Left ventricle myocardium inferior (tissue), 1 donor: ENCODE results near the gene TAS1R2. TPM values are rescaled to one million over a fixed set of nuclear protein-coding genes. Genes with fewer than 3 reads are reported as not detected.

ENCODE experiments used
- DNase-seq: peaks from one replicate; pipeline ENCODE4 v3.0.0-alpha.2; 2020
- H3K27ac ChIP-seq: fragments of 200-600 bp; replicated peaks from 2 replicates; pipeline ENCODE4 v1.8.0; 2021
- H3K27me3 ChIP-seq: fragments of 200-600 bp; 2 replicates; pipeline ENCODE4 v1.8.0; 2021; ENCODE audit warnings: low read depth
- H3K36me3 ChIP-seq: fragments of 200-600 bp; 2 replicates; pipeline ENCODE4 v1.8.0; 2021
- H3K4me1 ChIP-seq: fragments of 200-600 bp; 2 replicates; pipeline ENCODE4 v1.8.0; 2021
- H3K4me3 ChIP-seq: fragments of 200-600 bp; 2 replicates; pipeline ENCODE4 v1.8.0; 2021; ENCODE audit warnings: mild to moderate bottlenecking, moderate library complexity
- H3K9me3 ChIP-seq: fragments of 200-600 bp; replicated peaks from 2 replicates; pipeline ENCODE4 v1.8.0; 2021
- CTCF ChIP-seq: fragments of 200-600 bp; IDR thresholded peaks from 2 replicates; pipeline ENCODE4 v1.8.0; 2021; ENCODE audit warnings: antibody characterized with exemption, mild to moderate bottlenecking, borderline replicate concordance
- intact Hi-C: fragments of 100-400 bp; cut with micrococcal nuclease; formaldehyde crosslinking; loops from one replicate; pipeline ENCODE4 v1.11.0; 2022
- total RNA-seq: library from RNA; stranded (reverse); fragmentation: NEBNext Ultra II Directional; extraction: Animal tissue kit (Norgen Biotek cat#: 25700); gene quantifications from one replicate; pipeline ENCODE4 v1.2.1, GENCODE V29; 2021
- donor health status: DM: no; HTN: yes; CAD: no; lungs with severe emphysema.

The TAS1R2 gene
- total RNA-seq, 1 donor from 2014 or later, result not detected

GRCh38 chr1:18880585-18880984 lies 21.1 kb upstream of the TAS1R2 start:
- DNase-seq, result no peak
- no peaks in the 10 kb centered on the region for H3K27me3 ChIP-seq
- no peak for TF ChIP-seq CTCF
- H3K9me3 ChIP-seq, result no peaks in the 10 kb centered on the region
- H3K36me3 ChIP-seq, result peaks cover 19% of the 10 kb centered on the region
- intact Hi-C loops, result no loop called here
- no peak overlapping the region for H3K27ac ChIP-seq
- no peak overlapping the region for H3K4me3 ChIP-seq
- no peaks in the 10 kb centered on the region for H3K4me1 ChIP-seq

GRCh38 chr1:18879791-18880309 lies 20.4 kb upstream of the TAS1R2 start:
- Histone ChIP-seq H3K27me3 (no peaks in the 10 kb centered on the region), H3K4me3 (no peak overlapping the region), H3K27ac (no peak overlapping the region), H3K9me3 (no peaks in the 10 kb centered on the region), H3K4me1 (peaks cover 7% of the 10 kb centered on the region), H3K36me3 (peaks cover 19% of the 10 kb centered on the region)
- no peak for TF ChIP-seq CTCF
- no peak for DNase-seq
- intact Hi-C loops, result no loop called here

- Histone ChIP-seq H3K4me3 (no peak overlapping the region), H3K36me3 (peaks cover 19% of the 10 kb centered on the region), H3K4me1 (peaks cover 9% of the 10 kb centered on the region), H3K27me3 (no peaks in the 10 kb centered on the region), H3K27ac (no peak overlapping the region), H3K9me3 (no peaks in the 10 kb centered on the region)
- TF ChIP-seq CTCF, result no peak
- intact Hi-C loops, result no loop called here
- no peak for DNase-seq
Observed at GRCh38 chr1:18879215-18879790, 19.8 kb upstream of the TAS1R2 start.

GRCh38 chr1:18878538-18879214 lies 19.2 kb upstream of the TAS1R2 start:
- Histone ChIP-seq H3K27me3 (no peaks in the 10 kb centered on the region), H3K4me1 (peaks cover 9% of the 10 kb centered on the region), H3K9me3 (no peaks in the 10 kb centered on the region), H3K36me3 (peaks cover 19% of the 10 kb centered on the region), H3K27ac (no peak overlapping the region), H3K4me3 (no peak overlapping the region)
- intact Hi-C loops, result no loop called here
- no peak for TF ChIP-seq CTCF
- DNase-seq, result no peak

- intact Hi-C loops, result no loop called here
- TF ChIP-seq CTCF, result no peak
- H3K4me3 ChIP-seq, result no peak overlapping the region
- no peak for DNase-seq
- H3K27me3 ChIP-seq, result no peaks in the 10 kb centered on the region
- H3K9me3 ChIP-seq, result no peaks in the 10 kb centered on the region
- peaks cover 9% of the 10 kb centered on the region for H3K4me1 ChIP-seq
- H3K36me3 ChIP-seq, result peaks cover 8% of the 10 kb centered on the region
- H3K27ac ChIP-seq, result no peak overlapping the region
Observed at GRCh38 chr1:18877282-18877681, 17.8 kb upstream of the TAS1R2 start.
